PC-3 (cell line): ENCODE data around the gene C19orf53.

Experiments used
- CTCF ChIP-seq: fragments of 300-600 bp; sonication (generic); conservative IDR thresholded peaks from 2 replicates; pipeline ENCODE4 v1.5.1; 2017; ENCODE audit warnings: antibody characterized with exemption, low read depth, mild to moderate bottlenecking, low read length
- EZH2phosphoT487 ChIP-seq: fragments of 300-600 bp; sonication (generic); IDR thresholded peaks from 2 replicates; pipeline ENCODE4 v1.6.1; 2018; ENCODE audit warnings: mild to moderate bottlenecking, antibody characterized with exemption, low read length, borderline replicate concordance

- TF ChIP-seq EZH2phosphoT487 (no peak), CTCF (no peak)
Measured at GRCh38 chr19:13783565-13784500, 9.6 kb downstream of the C19orf53 start.
